ENCODE data around the gene CCDC169. TPM values are rescaled to one million over a fixed set of nuclear protein-coding genes. Genes with fewer than 3 reads are reported as not detected.

The CCDC169 gene
- total and polyA plus RNA-seq, 2 of the 13 experiments (the other 11 are each of a cell fraction or from before 2014, with no cell fraction given) = 0.25 to 0.33 TPM

DNA sequence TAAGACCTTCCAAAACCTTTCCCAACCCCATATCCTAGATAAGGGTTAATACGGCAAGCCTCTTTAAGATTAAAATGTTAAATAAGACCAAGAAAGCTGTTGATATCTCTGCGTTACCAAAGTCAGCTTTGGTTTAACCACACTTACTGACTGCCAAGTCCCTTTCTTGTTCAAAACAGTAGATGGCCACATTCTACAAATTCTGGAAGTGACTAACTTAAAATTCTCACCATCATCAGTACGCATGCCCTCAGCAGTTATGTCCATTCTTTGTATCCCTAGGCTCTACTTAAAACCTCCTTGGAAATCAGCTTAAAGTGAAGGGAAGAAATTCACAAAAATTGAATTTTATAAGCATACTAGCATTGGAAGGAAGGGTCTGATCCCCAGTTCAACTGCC lies 106.8 kb downstream of the CCDC169 start:
- no peak overlapping the region for H3K27ac ChIP-seq (ENCODE audit: extremely low read length, insufficient read depth, low read length)
- no peak for FAIRE-seq
- 55% methylated on average over 3 of the region's 3 CpGs for WGBS (ENCODE audit: low lambda C conversion rate)
- no peak overlapping the region for H3K4me2 ChIP-seq (ENCODE audit: low read depth, low read length)
- no peaks in the 10 kb centered on the region; a peak in 1 of 5 replicates for H3K27me3 ChIP-seq (ENCODE audit: control insufficient read depth in 1 of 2, insufficient read depth in 2 of 2, low read length in 2 of 2)
- H3K4me1 ChIP-seq (ENCODE audit: insufficient read depth, low read length) = no peaks in the 10 kb centered on the region
- DNase-seq (ENCODE audit: low spot score) = no peak
- intact Hi-C loops (cut with micrococcal nuclease; ENCODE audit: unreplicated experiment) (no loop called here), in situ Hi-C loops (cut with HindIII; ENCODE audit: extremely low pct_ligation_motif_present, low pct_unique_long_range_greater_than_20kb) (no loop called here)
- H2AFZ ChIP-seq (ENCODE audit: low read length) = no peak overlapping the region
- BruUV-seq (replicated peaks) = no TSS peak
- no peaks in the 10 kb centered on the region for H4K20me1 ChIP-seq (ENCODE audit: insufficient read depth, low read length)
- H3K79me2 ChIP-seq (ENCODE audit: insufficient read depth, low read length) = no peaks in the 10 kb centered on the region
- TF ChIP-seq ATF7 (IDR thresholded peaks at IDR 0.05) (no peak), ATF7 (CRISPR knock-in tag; IDR thresholded peaks at IDR 0.05) (no peak), MAFK (conservative IDR thresholded peaks at IDR 0.05 in 1 of 2, IDR thresholded peaks at IDR 0.05 in 1 of 2; ENCODE audit: low read length in 2 of 2) (no peak), ELF3 (CRISPR knock-in tag; IDR thresholded peaks at IDR 0.05) (no peak), SAFB2 (CRISPR knock-in tag; IDR thresholded peaks at IDR 0.05; ENCODE audit: borderline replicate concordance, low read depth) (no peak), DMAP1 (CRISPR knock-in tag; IDR thresholded peaks at IDR 0.05) (no peak), ZNF883 (CRISPR knock-in tag; IDR thresholded peaks at IDR 0.05; ENCODE audit: not compliant biosample characterization) (no peak), SNAPC2 (CRISPR knock-in tag; IDR thresholded peaks at IDR 0.05) (no peak), HCFC1 (IDR thresholded peaks at IDR 0.05; ENCODE audit: low read depth, low read length) (no peak)
- TF ChIP-seq, protein P1, sequence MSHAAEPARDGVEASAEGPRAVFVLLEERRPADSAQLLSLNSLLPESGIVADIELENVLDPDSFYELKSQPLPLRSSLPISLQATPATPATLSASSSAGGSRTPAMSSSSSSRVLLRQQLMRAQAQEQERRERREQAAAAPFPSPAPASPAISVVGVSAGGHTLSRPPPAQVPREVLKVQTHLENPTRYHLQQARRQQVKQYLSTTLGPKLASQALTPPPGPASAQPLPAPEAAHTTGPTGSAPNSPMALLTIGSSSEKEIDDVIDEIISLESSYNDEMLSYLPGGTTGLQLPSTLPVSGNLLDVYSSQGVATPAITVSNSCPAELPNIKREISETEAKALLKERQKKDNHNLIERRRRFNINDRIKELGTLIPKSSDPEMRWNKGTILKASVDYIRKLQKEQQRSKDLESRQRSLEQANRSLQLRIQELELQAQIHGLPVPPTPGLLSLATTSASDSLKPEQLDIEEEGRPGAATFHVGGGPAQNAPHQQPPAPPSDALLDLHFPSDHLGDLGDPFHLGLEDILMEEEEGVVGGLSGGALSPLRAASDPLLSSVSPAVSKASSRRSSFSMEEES (CRISPR knock-in tag; IDR thresholded peaks at IDR 0.05) = no peak
- H3K36me3 ChIP-seq (replicated peaks in 1 of 2; ENCODE audit: control insufficient read depth in 1 of 2, insufficient read depth in 2 of 2, low read length in 2 of 2) = no peaks in the 10 kb centered on the region
- H3K9ac ChIP-seq (ENCODE audit: insufficient read depth, low read depth, low read length) = no peak overlapping the region
- ChIA-PET CTCF (ENCODE audit: low intra/inter-chr PET ratio, low total read pairs) (no interaction called here), POLR2A (no interaction called here)
- H3K9me3 ChIP-seq (ENCODE audit: low read length) = no peaks in the 10 kb centered on the region
- no peak overlapping the region for H3K4me3 ChIP-seq (replicated peaks in 1 of 3; ENCODE audit: insufficient read depth in 1 of 3, low read depth in 2 of 3, low read length in 3 of 3)
- no peak for ATAC-seq
